Trophoblast cell (in vitro differentiated cells and primary cell): ENCODE results near the gene ANO6.

Source experiments
- DNase-seq, 2 donors: peaks; one replicate each; pipeline ENCODE4 v3.0.0-alpha.2; 2016
- H2AFZ ChIP-seq: 2 replicates; pipeline ENCODE4 v1.6.1; 2013; ENCODE audit warnings: low read length, moderate library complexity, mild to moderate bottlenecking; ENCODE audit not compliant: insufficient read depth, poor library complexity
- H2AK5ac ChIP-seq: 2 replicates; pipeline ENCODE4 v1.6.1; 2013; ENCODE audit warnings: mild to moderate bottlenecking, low read length
- H2BK120ac ChIP-seq: 2 replicates; pipeline ENCODE4 v1.6.1; 2013; ENCODE audit warnings: low read length, mild to moderate bottlenecking, moderate library complexity; ENCODE audit not compliant: insufficient read depth, poor library complexity
- H2BK12ac ChIP-seq: 2 replicates; pipeline ENCODE4 v1.6.1; 2013; ENCODE audit warnings: mild to moderate bottlenecking, low read length, moderate library complexity
- H2BK5ac ChIP-seq: 2 replicates; pipeline ENCODE4 v1.6.1; 2013; ENCODE audit warnings: low read length, low read depth, moderate library complexity, mild to moderate bottlenecking; ENCODE audit not compliant: poor library complexity
- H3K14ac ChIP-seq: 2 replicates; pipeline ENCODE4 v1.6.1; 2013; ENCODE audit warnings: mild to moderate bottlenecking, low read length
- H3K18ac ChIP-seq: 2 replicates; pipeline ENCODE4 v1.6.1; 2013; ENCODE audit warnings: mild to moderate bottlenecking, low read length
- H3K23ac ChIP-seq: 2 replicates; pipeline ENCODE4 v1.6.1; 2013; ENCODE audit warnings: low read length
- H3K27ac ChIP-seq: 2 replicates; pipeline ENCODE4 v1.5.1; 2013; ENCODE audit warnings: low read depth, mild to moderate bottlenecking, inconsistent platforms, low read length, moderate library complexity
- H3K27me3 ChIP-seq: 2 replicates; pipeline ENCODE4 v1.6.1; 2013; ENCODE audit warnings: inconsistent platforms, mild to moderate bottlenecking, low read length, moderate library complexity; ENCODE audit not compliant: insufficient read depth
- H3K36me3 ChIP-seq, 2 experiments: 1 replicate in 1 of 2; 2 replicates in 1 of 2; pipeline ENCODE4 v1.6.1; 2013; ENCODE audit warnings: low read length in 2 of 2, mild to moderate bottlenecking in 2 of 2, moderate library complexity in 1 of 2; ENCODE audit not compliant: insufficient read depth in 2 of 2, control insufficient read depth in 1 of 2
- H3K4ac ChIP-seq: 2 replicates; pipeline ENCODE4 v1.6.1; 2013; ENCODE audit warnings: low read depth, mild to moderate bottlenecking, low read length, moderate library complexity
- H3K4me1 ChIP-seq, 2 experiments: 1 replicate in 1 of 2; 2 replicates in 1 of 2; pipeline ENCODE4 v1.6.1; 2013; ENCODE audit warnings: low read length in 2 of 2, mild to moderate bottlenecking in 2 of 2, moderate library complexity in 1 of 2; ENCODE audit not compliant: insufficient read depth in 2 of 2, control insufficient read depth in 1 of 2
- H3K4me2 ChIP-seq: 2 replicates; pipeline ENCODE4 v1.6.1; 2013; ENCODE audit warnings: inconsistent platforms, mild to moderate bottlenecking, low read length, moderate library complexity
- H3K4me3 ChIP-seq: 2 replicates; pipeline ENCODE4 v1.5.1; 2013; ENCODE audit warnings: mild to moderate bottlenecking, low read depth, low read length, inconsistent platforms
- H3K79me1 ChIP-seq: one replicate; pipeline ENCODE4 v1.6.1; 2013; ENCODE audit warnings: low read length
- H3K79me2 ChIP-seq: 2 replicates; pipeline ENCODE4 v1.6.1; 2013; ENCODE audit warnings: low read length, mild to moderate bottlenecking; ENCODE audit not compliant: control insufficient read depth, insufficient read depth, poor library complexity
- H3K9ac ChIP-seq: 2 replicates; pipeline ENCODE4 v1.6.1; 2013; ENCODE audit warnings: mild to moderate bottlenecking, low read length
- H3K9me3 ChIP-seq: 2 replicates; pipeline ENCODE4 v1.6.1; 2013; ENCODE audit warnings: low read depth, mild to moderate bottlenecking, control low read depth, inconsistent platforms, low read length; ENCODE audit not compliant: insufficient read depth
- H4K12ac ChIP-seq: 2 replicates; pipeline ENCODE4 v1.6.1; 2013; ENCODE audit warnings: low read depth, mild to moderate bottlenecking, low read length, moderate library complexity
- H4K8ac ChIP-seq: 2 replicates; pipeline ENCODE4 v1.6.1; 2013; ENCODE audit warnings: low read depth, mild to moderate bottlenecking, low read length, moderate library complexity
- H4K91ac ChIP-seq: one replicate; pipeline ENCODE4 v1.6.1; 2013; ENCODE audit warnings: low read depth, mild to moderate bottlenecking, low read length, moderate library complexity
- WGBS: extraction: QIAGEN DNeasy Blood & Tissue Kit; methylation state at CpG from one replicate; pipeline ENCODE4 v1.1.7; 2013; ENCODE audit warnings: missing lambda C conversion rate; ENCODE audit not compliant: insufficient read length, insufficient coverage; ENCODE audit errors: extremely low coverage; 5-methylcytosine and 5-hydroxymethylcytosine counted together

ANO6 gene

GRCh38 chr12:45357539-45358417 is 141.9 kb downstream of the ANO6 start:
- H3K27me3 ChIP-seq: no peaks in the 10 kb centered on the region
- no peak overlapping the region for H3K4me2 ChIP-seq
- H3K4ac ChIP-seq: no peak overlapping the region
- no peak overlapping the region for H4K12ac ChIP-seq
- H2BK120ac ChIP-seq: no peak overlapping the region
- H2AFZ ChIP-seq: no peak overlapping the region
- no peak overlapping the region for H4K91ac ChIP-seq
- no peak for DNase-seq
- H3K14ac ChIP-seq: no peak overlapping the region
- H3K4me1 ChIP-seq: peaks cover 6 to 8% of the 10 kb centered on the region in 2 experiments
- H3K18ac ChIP-seq: no peak overlapping the region
- peaks cover 6 to 9% of the 10 kb centered on the region in 2 experiments for H3K36me3 ChIP-seq
- no peaks in the 10 kb centered on the region for H3K9me3 ChIP-seq
- no peaks in the 10 kb centered on the region for H3K79me2 ChIP-seq
- no peak overlapping the region for H3K4me3 ChIP-seq
- H2AK5ac ChIP-seq: no peak overlapping the region
- H3K9ac ChIP-seq: no peak overlapping the region
- H3K23ac ChIP-seq: no peak overlapping the region
- no peak overlapping the region for H4K8ac ChIP-seq
- H2BK5ac ChIP-seq: no peak overlapping the region
- no peak overlapping the region for H3K27ac ChIP-seq
- H2BK12ac ChIP-seq: no peak overlapping the region
- WGBS: no CpG with 5 or more reads among the region's 4 CpGs
- H3K79me1 ChIP-seq: peaks cover 3% of the 10 kb centered on the region

- DNase-seq: no peak
- no peaks in the 10 kb centered on the region for H3K4me1 ChIP-seq
- no peak overlapping the region for H4K8ac ChIP-seq
- H2BK120ac ChIP-seq: no peak overlapping the region
- no peak overlapping the region for H2BK12ac ChIP-seq
- H3K23ac ChIP-seq: no peak overlapping the region
- no peak overlapping the region for H4K91ac ChIP-seq
- no peak overlapping the region for H3K4me2 ChIP-seq
- H3K9ac ChIP-seq: no peak overlapping the region
- H2AFZ ChIP-seq: no peak overlapping the region
- H3K18ac ChIP-seq: no peak overlapping the region
- no peaks in the 10 kb centered on the region for H3K9me3 ChIP-seq
- no peaks in the 10 kb centered on the region for H3K79me2 ChIP-seq
- H4K12ac ChIP-seq: no peak overlapping the region
- H3K27ac ChIP-seq: no peak overlapping the region
- H3K4me3 ChIP-seq: no peak overlapping the region
- H3K14ac ChIP-seq: no peak overlapping the region
- no peaks in the 10 kb centered on the region for H3K79me1 ChIP-seq
- H3K36me3 ChIP-seq: peaks cover 6 to 9% of the 10 kb centered on the region in 2 experiments
- H3K4ac ChIP-seq: no peak overlapping the region
- H2AK5ac ChIP-seq: no peak overlapping the region
- no peak overlapping the region for H2BK5ac ChIP-seq
- H3K27me3 ChIP-seq: no peaks in the 10 kb centered on the region
These were observed 146.4 kb downstream of the ANO6 start for GRCh38 chr12:45362291-45362690.

- Histone ChIP-seq H3K4me2 (no peak overlapping the region), H4K91ac (no peak overlapping the region), H3K9ac (no peak overlapping the region), H2BK5ac (no peak overlapping the region), H4K8ac (no peak overlapping the region), H3K14ac (no peak overlapping the region), H3K4me1 (no peaks in the 10 kb centered on the region), H2BK12ac (no peak overlapping the region), H3K27me3 (no peaks in the 10 kb centered on the region), H3K4ac (no peak overlapping the region), H3K9me3 (no peaks in the 10 kb centered on the region), H3K23ac (no peak overlapping the region), H3K4me3 (no peak overlapping the region), H3K79me1 (no peaks in the 10 kb centered on the region), H4K12ac (no peak overlapping the region), H3K36me3 (peaks cover 3 to 5% of the 10 kb centered on the region in 2 experiments), H2AFZ (no peak overlapping the region), H2AK5ac (no peak overlapping the region), H3K27ac (no peak overlapping the region), H3K79me2 (no peaks in the 10 kb centered on the region), H3K18ac (no peak overlapping the region), H2BK120ac (no peak overlapping the region)
- no peak for DNase-seq
These were observed 148.0 kb downstream of the ANO6 start for GRCh38 chr12:45363903-45364302.

GRCh38 chr12:45368841-45369489 is 153.1 kb downstream of the ANO6 start:
- Histone ChIP-seq H3K27me3 (no peaks in the 10 kb centered on the region), H2BK12ac (no peak overlapping the region), H3K14ac (no peak overlapping the region), H2AK5ac (no peak overlapping the region), H3K23ac (no peak overlapping the region), H3K9me3 (no peaks in the 10 kb centered on the region), H3K4me1 (peaks cover 0 to 2% of the 10 kb centered on the region in 2 experiments), H2AFZ (no peak overlapping the region), H3K27ac (no peak overlapping the region), H4K91ac (no peak overlapping the region), H3K9ac (no peak overlapping the region), H2BK120ac (no peak overlapping the region), H3K4me2 (no peak overlapping the region), H3K79me1 (no peaks in the 10 kb centered on the region), H3K4me3 (no peak overlapping the region), H2BK5ac (no peak overlapping the region), H3K36me3 (peaks cover 3 to 6% of the 10 kb centered on the region in 2 experiments), H3K18ac (no peak overlapping the region), H4K12ac (no peak overlapping the region), H3K4ac (no peak overlapping the region), H4K8ac (no peak overlapping the region), H3K79me2 (no peaks in the 10 kb centered on the region)
- WGBS: no CpG with 5 or more reads among the region's 3 CpGs
- peak; percentile 36 to 54 for DNase-seq
